Activated CD4-positive, CD25-positive, alpha-beta regulatory T cell (primary cell): Measurements from ENCODE around the gene CNR2.
"Not testable (repeated sequence)": the region's sequence is repeated elsewhere in the genome, so short reads cannot be mapped to it uniquely, and the experiment has no call there.

ENCODE experiments used
- DNase-seq, 4 experiments: peaks; one replicate each; lab custom pipeline; 2025; lab: John Stamatoyannopoulos, UW

The CNR2 gene

DNA sequence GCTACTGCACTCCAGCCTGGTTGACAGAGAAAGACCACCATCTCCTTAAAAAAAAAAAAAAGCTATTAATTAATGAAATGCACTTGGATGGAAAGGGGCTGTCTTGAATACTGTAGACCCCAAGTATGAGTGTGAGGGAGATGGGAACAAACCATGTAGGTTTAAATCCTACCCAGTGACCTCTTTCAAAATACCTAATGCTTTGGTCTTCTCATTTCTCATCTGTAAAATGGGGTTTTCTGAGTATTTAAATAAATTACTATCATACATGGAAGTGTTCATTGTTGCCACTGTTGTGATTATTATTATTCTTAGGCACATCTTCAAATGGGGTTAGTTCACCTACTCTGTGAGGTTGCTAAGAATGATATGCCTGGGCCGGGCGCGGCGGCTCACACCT, 27.9 kb downstream of the CNR2 start:
- no peak for DNase-seq

- DNase-seq = no peak
Observed at GRCh38 chr1:23882746-23883145, 30.4 kb downstream of the CNR2 start.

DNA sequence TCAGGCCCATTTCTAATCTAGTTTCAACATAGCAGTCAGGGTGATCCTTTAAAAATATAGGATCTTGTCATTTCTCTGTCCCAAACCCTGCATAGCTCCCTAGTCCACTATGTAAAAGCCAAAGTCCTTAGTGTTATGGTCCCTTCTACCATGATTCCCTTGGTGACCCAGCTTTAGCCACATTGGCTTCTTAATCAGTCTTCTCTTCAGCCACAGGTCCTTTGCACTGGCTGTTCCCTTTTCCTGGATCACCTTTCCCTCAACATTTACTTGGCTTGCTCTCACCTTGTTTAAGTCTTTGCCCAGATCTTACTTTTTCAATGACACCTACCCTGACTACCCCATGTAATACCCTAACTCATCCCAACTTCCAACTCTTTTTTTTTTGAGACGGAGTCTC, 33.4 kb downstream of the CNR2 start:
- no peak for DNase-seq

DNA sequence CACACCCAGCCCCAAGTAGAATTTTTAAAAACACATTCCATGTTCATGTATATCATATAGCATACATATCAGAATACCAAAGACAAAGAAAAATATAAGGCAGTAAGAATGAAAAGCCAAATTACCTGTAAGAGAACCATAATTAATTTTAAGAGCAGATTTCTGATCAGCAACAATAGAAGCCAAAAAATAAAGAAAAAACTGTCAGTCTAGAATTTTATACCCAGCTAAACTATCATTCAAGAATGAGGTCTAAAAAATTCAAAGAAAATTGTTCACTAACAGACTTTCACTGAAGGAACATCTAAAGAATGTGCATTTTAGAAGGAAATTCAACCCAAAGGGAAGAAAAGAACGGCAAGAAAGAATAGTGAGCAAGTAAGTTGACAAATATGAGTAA, 34.5 kb downstream of the CNR2 start:
- DNase-seq = no peak

GRCh38 chr1:23875382-23875781, 37.8 kb downstream of the CNR2 start:
- DNase-seq = no peak

GRCh38 chr1:23872421-23872820, 40.7 kb downstream of the CNR2 start:
- DNase-seq = no peak

GRCh38 chr1:23869051-23869450, 44.1 kb downstream of the CNR2 start:
- no peak for DNase-seq

DNA sequence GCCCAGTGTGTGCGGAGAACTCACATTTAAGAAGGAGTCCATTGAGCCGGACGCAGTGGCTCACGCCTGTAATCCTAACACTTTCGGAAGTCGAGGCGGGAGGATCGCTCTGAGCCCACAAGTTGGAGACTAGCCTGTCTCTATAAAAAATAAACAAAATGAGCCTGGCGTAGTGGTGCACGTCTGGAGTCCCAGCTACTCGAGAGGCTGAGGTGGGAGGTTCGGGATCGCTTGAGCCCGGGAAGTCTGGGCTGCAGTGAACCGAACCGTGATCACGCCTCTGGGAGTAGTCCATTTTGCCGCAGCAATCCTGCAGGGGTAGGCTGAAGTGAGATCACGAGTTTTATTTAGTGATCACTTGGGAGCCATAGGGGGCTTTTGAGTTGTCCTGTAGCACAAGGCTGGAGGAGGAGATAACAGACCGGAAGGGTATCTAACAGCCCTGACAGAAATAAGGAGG, 44.6 kb downstream of the CNR2 start:
- DNase-seq = no peak

DNA sequence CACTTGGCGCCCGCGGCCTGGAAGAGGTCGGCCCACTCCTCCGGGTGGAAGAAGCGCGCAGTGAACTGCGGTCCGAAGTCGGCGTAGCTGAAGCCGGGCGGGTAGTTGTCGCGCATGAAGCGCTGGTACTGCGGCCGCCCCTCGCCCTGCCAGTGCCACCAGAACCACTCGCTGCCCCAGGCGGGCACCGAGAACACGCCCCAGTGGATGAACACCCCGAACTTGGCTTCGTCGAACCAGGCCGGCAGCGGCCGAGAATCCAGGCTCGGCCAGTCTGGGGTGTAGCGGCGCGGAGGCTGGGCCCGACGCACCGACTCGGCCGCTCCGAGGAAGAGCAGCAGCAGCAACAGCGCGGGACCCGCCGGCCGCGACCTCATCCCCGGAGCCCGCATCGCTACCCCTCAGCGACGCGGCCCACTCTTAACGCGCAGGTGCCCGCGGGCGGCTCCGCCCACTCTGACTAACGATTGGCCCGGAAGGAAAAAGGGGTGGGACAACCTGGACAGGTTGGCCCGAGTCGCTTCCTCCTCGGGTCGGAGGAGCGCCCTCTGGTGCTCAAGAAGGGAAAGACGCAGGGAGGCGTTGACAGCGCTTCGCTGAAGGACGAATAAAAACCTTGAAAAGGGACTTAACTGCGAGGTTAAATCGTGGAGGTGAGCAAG, 45.1 kb downstream of the CNR2 start, which contains the start of gene FUCA1:
TSS of gene FUCA1 (minus strand) at position 396 of the 662 bp plus-strand sequence. CDS start at position 392, 4 bp downstream.
- peak; percentile 81 to 90 (median 88) for DNase-seq

GRCh38 chr1:23867542-23867894, 45.6 kb downstream of the CNR2 start:
- no peak for DNase-seq

- DNase-seq = no peak
Observed at GRCh38 chr1:23865543-23865930, 47.6 kb downstream of the CNR2 start.

DNA sequence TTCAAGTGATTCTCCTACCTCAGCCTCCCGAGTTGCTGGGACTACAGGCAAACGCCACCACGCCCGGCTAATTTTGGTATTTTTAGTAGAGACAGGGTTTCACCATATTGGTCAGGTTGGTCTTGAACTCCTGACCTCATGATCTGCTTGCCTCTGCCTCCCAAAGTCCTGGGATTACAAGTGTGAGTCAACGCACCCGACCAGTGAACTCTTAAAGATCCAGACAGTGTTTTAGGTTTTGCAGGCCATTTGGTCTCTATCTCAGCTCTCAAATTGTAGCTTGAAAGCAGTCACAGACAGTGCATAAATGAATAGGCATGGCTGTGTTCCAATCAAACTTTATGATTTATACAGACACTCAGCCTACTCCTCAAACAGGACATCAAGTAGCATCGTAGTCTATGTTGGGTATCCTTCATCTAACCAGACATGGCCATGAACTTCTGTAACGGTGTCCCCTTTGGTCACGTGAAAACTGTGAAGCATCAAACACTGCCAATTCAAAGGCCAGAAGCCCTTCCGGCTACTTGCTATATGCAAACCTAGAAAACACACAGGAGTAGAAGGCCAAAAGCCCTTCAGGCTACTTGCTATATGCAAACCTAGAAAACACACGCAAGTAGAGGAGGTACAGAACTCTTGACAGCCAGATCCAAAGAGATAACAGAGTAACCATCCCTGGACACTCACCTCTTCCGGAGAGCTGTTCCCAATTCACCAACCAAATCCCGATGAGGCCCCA, 48.2 kb downstream of the CNR2 start:
- no peak for DNase-seq

DNA sequence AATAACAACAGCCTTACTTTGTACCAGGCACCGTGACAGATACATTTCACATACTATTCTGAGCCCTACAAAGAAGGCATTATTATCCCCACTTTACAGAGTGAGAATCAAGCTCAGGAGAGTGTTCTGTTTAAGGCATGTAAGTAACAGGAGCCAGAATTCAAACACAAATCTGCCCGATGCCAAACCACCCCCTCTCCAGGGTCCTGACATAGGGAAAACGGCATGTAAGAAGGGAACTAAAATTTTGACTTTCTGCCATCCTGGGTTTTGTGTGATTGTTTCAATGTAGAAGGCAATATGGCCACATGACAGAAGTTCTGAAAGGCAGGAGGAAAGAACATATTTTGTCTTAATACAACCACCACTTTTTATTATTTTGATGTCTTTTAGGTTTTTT, 50.5 kb downstream of the CNR2 start:
- DNase-seq = no peak

DNA sequence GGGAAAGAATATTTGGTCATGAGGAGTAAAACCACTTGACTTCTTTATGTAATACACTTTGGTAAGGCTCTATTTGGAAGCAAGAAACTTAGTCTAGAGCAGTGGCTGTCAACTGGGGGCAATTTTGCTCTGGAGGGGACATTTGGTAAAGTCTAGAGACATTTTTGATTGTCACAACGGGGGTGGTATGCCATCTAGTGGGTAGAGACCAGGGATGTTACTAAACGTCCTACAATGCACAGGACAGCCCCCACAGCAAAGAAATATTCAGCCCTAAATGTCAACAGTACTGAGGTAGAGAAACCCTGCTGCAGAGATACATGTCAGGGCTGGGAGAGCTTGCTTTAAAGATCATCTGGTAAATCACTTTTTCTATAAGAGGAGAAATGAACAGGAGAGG, 58.6 kb downstream of the CNR2 start:
- DNase-seq = no peak

GRCh38 chr1:23853124-23853523, 60.0 kb downstream of the CNR2 start:
- DNase-seq = not testable (repeated sequence)

- DNase-seq = not testable (repeated sequence)
Observed at GRCh38 chr1:23851406-23851805, 61.8 kb downstream of the CNR2 start.

DNA sequence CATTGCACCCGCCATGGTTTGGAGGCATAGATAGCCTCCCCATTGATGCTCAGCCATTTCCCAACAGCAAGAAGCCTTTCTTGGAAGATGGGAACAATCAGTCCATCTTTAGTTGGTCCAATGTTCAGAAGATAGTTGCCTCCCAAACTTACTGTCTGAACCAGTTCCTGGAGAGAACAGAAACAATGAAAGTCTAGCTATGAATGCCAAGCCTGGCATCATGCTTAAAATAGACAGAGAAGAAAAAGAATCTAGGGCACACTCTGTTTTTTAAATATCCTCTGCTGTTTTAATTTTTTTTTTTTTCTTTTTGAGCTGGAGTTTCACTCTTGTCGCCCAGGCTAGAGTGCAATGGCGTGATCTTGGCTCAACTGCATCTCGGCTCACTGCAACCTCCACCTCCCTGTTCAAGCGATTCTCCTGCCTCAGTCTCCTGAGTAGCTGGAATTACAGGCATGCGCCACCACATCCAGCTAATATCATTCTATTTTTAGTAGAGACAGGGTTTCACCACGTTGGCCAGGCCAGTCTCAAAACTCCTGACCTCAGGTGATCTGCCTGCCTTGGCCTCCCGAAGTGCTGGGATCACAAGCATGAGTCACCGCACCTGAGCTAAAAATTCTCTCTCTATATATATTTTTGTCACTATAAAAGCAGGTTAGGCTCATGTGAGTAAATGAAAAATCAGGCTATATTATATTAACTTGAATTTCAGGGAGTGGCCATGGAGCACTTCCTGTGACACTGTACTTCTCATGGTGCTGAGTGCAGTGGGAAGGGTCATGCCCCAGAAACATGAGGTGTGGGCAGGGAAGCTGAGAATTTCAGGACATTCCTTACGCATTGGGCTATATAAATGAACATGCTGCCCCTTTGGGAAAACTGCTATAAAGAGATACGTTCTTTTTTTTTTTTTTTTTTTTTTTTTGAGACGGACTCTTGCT, 64.2 kb downstream of the CNR2 start:
- no peak for DNase-seq

DNA sequence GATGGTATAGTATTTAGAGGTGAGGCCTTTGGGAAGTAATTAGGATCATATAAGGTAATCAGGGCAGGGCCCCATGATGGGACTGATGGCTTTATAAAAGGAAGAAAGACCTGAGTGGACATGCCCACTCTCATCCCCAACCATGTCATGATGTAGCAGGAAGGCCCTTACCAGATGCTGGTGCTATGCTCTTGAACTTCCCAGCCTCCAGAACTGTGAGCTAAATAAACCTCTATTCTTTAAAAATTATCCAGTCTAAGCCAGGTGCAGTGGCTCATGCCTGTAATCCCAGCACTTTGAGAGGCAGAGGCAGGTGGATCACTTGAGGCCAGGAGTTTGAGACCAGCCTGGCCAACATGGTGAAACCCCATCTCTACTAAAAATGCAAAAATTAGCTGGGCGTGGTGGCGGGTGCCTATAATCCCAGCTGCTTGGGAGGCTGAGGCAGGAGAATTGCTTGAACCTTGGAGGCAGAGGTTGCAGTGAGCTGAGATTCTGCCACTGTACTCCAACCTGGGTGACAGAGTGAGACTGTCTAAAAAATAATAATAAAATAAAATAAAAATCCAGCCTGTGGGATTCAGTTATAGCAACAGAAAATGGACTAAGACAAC, 65.6 kb downstream of the CNR2 start:
- DNase-seq = not testable (repeated sequence)

DNA sequence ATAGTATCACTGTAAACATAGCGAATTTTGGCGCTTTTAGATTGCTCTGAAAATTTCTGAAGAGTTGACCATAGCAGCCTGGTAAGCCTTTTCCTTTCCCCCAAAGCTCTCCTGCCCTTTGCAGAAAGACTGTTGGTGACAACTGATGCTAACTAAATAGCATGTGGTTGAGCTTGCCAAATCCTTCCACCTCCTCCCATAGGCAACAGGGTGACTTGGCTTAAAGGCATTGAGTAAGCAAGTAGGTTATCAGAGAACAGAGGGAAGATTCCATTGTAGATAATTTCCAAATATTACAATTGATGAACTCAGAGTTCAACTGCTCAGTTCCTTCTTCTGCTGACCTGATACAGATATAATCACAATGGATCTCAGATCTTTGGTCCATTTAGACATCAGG, 68.0 kb downstream of the CNR2 start:
- no peak for DNase-seq

- no peak for DNase-seq
Observed at GRCh38 chr1:23843644-23844043, 69.5 kb downstream of the CNR2 start.

- DNase-seq = peak; percentile 52 to 65 (median 63)
Observed at GRCh38 chr1:23838401-23838866, 74.7 kb downstream of the CNR2 start.

GRCh38 chr1:23837908-23838307, 75.3 kb downstream of the CNR2 start:
- DNase-seq = no peak
